Endodermal cell (in vitro differentiated cells): ENCODE data around the gene CEP44. TPM values are rescaled to one million over a fixed set of nuclear protein-coding genes. Genes with fewer than 3 reads are reported as not detected.
"Not testable (repeated sequence)": the region's sequence is repeated elsewhere in the genome, so short reads cannot be mapped to it uniquely, and the experiment has no call there.

Experiments
- DNase-seq: peaks from one replicate; pipeline ENCODE4 v3.0.0-alpha.2; 2017
- H3K27ac ChIP-seq: 2 replicates; pipeline ENCODE4 v1.5.1; 2013; ENCODE audit warnings: mild to moderate bottlenecking, low read depth, low read length, moderate library complexity
- H3K27me3 ChIP-seq: 2 replicates; pipeline ENCODE4 v1.6.1; 2013; ENCODE audit warnings: mild to moderate bottlenecking, low read length, moderate library complexity; ENCODE audit not compliant: insufficient read depth, control insufficient read depth, poor library complexity, severe bottlenecking
- H3K36me3 ChIP-seq: 2 replicates; pipeline ENCODE4 v1.7.0; 2013; ENCODE audit warnings: mild to moderate bottlenecking, low read length, moderate library complexity; ENCODE audit not compliant: control insufficient read depth, insufficient read depth
- H3K4me1 ChIP-seq: one replicate; pipeline ENCODE4 v1.7.0; 2013; ENCODE audit warnings: low read length; ENCODE audit not compliant: control insufficient read depth, insufficient read depth
- H3K4me3 ChIP-seq: 2 replicates; pipeline ENCODE4 v1.5.1; 2013; ENCODE audit warnings: mild to moderate bottlenecking, low read length, moderate library complexity
- H3K9ac ChIP-seq: 2 replicates; pipeline ENCODE4 v1.6.1; 2013; ENCODE audit warnings: mild to moderate bottlenecking, low read length, moderate library complexity; ENCODE audit not compliant: poor library complexity, severe bottlenecking; ENCODE audit errors: extremely low read depth
- H3K9me3 ChIP-seq: 2 replicates; pipeline ENCODE4 v1.6.1; 2013; ENCODE audit warnings: mild to moderate bottlenecking, low read length, moderate library complexity; ENCODE audit not compliant: control insufficient read depth
- H3K27ac Mint-ChIP-seq: 2 replicates; pipeline ENCODE4 v1.8.0; 2020; ENCODE audit warnings: mixed read lengths
- H3K27me3 Mint-ChIP-seq: 2 replicates; pipeline ENCODE4 v1.8.0; 2021; ENCODE audit warnings: mild to moderate bottlenecking, mixed read lengths; ENCODE audit not compliant: insufficient read depth
- H3K36me3 Mint-ChIP-seq: 2 replicates; pipeline ENCODE4 v1.8.0; 2020; ENCODE audit warnings: low read depth, mixed read lengths
- H3K4me1 Mint-ChIP-seq: 2 replicates; pipeline ENCODE4 v1.8.0; 2020; ENCODE audit warnings: mixed read lengths
- H3K4me3 Mint-ChIP-seq: 2 replicates; pipeline ENCODE4 v1.8.0; 2020; ENCODE audit warnings: mild to moderate bottlenecking, moderate library complexity, mixed read lengths
- H3K9me3 Mint-ChIP-seq: 2 replicates; pipeline ENCODE4 v1.8.0; 2020; ENCODE audit warnings: mild to moderate bottlenecking, mixed read lengths
- WGBS, 2 experiments: methylation state at CpG; one replicate each; pipeline versions ENCODE4 v1.1.5 to v1.1.7; 2013; ENCODE audit warnings: missing lambda C conversion rate in 2 of 2, mixed read lengths in 1 of 2; ENCODE audit not compliant: insufficient coverage in 1 of 2, insufficient read length in 1 of 2; 5-methylcytosine and 5-hydroxymethylcytosine counted together
- total RNA-seq, 2 donors: library from RNA; stranded (reverse); fragmentation: NEBNext Ultra II Directional in 1 of 2; extraction: Animal tissue kit (Norgen Biotek cat#: 25700) in 1 of 2; gene quantifications; 2 replicates in 1 of 2; 3 replicates in 1 of 2; pipeline ENCODE4 v1.2.1, GENCODE V29; 2021
- TF ChIP-seq, protein P1 (sequence below): fragments of 200-600 bp; sonication (generic); conservative IDR thresholded peaks from 2 replicates; pipeline ENCODE4 v1.5.0; 2021; ENCODE audit warnings: antibody characterized with exemption, mild to moderate bottlenecking

CEP44 gene
- total RNA-seq, 2 donors from 2014 or later = 21.5 to 24.9 TPM

GRCh38 chr4:174286870-174287269, 3.2 kb downstream of the CEP44 start:
- no peak for DNase-seq
- peaks cover 13% of the 10 kb centered on the region for H3K4me1 Mint-ChIP-seq
- peaks cover 3% of the 10 kb centered on the region for H3K36me3 Mint-ChIP-seq
- H3K27ac ChIP-seq = no peak overlapping the region
- no peak overlapping the region for H3K27ac Mint-ChIP-seq
- 87 to 91% methylated on average over 2 to 3 of the region's 3 CpGs for whole genome bisulfite sequencing, 2 experiments
- H3K4me1 ChIP-seq = no peaks in the 10 kb centered on the region
- H3K27me3 Mint-ChIP-seq = no peaks in the 10 kb centered on the region
- peaks cover 3% of the 10 kb centered on the region for H3K9me3 ChIP-seq
- no peak overlapping the region for H3K4me3 Mint-ChIP-seq
- no peaks in the 10 kb centered on the region for H3K27me3 ChIP-seq
- H3K4me3 ChIP-seq = no peak overlapping the region
- H3K36me3 ChIP-seq = no peaks in the 10 kb centered on the region
- H3K9ac ChIP-seq = no peak overlapping the region
- peaks cover 2% of the 10 kb centered on the region for H3K9me3 Mint-ChIP-seq
- TF ChIP-seq, protein P1, sequence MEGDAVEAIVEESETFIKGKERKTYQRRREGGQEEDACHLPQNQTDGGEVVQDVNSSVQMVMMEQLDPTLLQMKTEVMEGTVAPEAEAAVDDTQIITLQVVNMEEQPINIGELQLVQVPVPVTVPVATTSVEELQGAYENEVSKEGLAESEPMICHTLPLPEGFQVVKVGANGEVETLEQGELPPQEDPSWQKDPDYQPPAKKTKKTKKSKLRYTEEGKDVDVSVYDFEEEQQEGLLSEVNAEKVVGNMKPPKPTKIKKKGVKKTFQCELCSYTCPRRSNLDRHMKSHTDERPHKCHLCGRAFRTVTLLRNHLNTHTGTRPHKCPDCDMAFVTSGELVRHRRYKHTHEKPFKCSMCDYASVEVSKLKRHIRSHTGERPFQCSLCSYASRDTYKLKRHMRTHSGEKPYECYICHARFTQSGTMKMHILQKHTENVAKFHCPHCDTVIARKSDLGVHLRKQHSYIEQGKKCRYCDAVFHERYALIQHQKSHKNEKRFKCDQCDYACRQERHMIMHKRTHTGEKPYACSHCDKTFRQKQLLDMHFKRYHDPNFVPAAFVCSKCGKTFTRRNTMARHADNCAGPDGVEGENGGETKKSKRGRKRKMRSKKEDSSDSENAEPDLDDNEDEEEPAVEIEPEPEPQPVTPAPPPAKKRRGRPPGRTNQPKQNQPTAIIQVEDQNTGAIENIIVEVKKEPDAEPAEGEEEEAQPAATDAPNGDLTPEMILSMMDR = no peak

DNA sequence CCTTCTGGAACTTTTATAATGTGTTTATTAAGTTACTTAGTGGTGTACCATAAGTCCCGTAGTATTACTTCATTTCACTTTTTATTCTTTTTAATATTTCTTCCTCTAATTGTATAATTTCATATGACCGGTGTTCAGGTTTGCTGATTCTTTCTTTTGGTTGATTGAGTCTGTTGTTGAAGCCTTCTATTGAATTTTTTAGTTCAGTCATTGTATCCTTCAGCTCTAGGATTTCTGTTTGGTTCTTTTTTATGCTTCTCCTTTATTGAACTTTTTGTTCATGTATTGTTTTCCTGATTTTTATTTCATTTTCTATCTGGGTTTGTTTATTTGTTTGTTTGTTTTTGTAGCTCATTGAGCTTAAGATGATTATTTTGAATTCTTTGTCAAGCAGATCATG, 8.8 kb downstream of the CEP44 start:
- Histone ChIP-seq H3K27ac (no peak overlapping the region), H3K9me3 (peaks cover 28% of the 10 kb centered on the region), H3K4me1 (no peaks in the 10 kb centered on the region), H3K36me3 (no peaks in the 10 kb centered on the region), H3K27me3 (no peaks in the 10 kb centered on the region), H3K9ac (no peak overlapping the region), H3K4me3 (no peak overlapping the region)
- DNase-seq = no peak
- Mint-ChIP-seq H3K4me3 (no peak overlapping the region), H3K27me3 (no peaks in the 10 kb centered on the region), H3K27ac (no peak overlapping the region), H3K36me3 (peaks cover 35% of the 10 kb centered on the region), H3K4me1 (no peaks in the 10 kb centered on the region), H3K9me3 (peaks cover 38% of the 10 kb centered on the region)
- TF ChIP-seq, protein P1 = no peak
- WGBS, 2 experiments = 88% methylated on average over 1 of the region's 2 CpGs; no CpG with 5 or more reads in 1 of the 2 experiments

DNA sequence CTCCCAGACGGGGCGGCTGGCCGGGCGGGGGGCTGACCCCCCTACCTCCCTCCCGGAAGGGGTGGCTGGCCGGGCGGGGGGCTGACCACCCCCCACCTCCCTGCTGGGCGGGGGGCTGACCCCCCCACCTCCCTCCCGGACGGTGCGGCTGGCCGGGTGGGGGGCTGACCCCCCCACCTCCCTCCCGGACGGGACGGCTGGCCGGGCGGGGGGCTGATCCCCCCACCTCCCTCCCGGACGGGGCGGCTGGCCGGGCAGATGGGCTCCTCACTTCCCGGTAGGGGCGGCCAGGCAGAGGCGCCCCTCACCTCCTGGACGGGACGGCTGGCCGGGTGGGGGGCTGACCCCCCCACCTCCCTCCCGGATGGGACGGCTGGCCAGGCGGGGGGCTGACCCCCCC, 10.9 kb downstream of the CEP44 start:
- WGBS, 2 experiments = 95% methylated on average over 17 of the region's 30 CpGs; no CpG with 5 or more reads in 1 of the 2 experiments
- H3K27me3 Mint-ChIP-seq, H3K36me3 ChIP-seq, H3K27ac Mint-ChIP-seq, H3K4me3 Mint-ChIP-seq, H3K4me3 ChIP-seq, H3K4me1 Mint-ChIP-seq, H3K27me3 ChIP-seq, H3K27ac ChIP-seq, H3K9ac ChIP-seq, H3K4me1 ChIP-seq, DNase-seq: not testable (repeated sequence)
- H3K9me3 Mint-ChIP-seq = peaks cover 38% of the 10 kb centered on the region
- H3K9me3 ChIP-seq = peaks cover 28% of the 10 kb centered on the region
- peaks cover 45% of the 10 kb centered on the region for H3K36me3 Mint-ChIP-seq

DNA sequence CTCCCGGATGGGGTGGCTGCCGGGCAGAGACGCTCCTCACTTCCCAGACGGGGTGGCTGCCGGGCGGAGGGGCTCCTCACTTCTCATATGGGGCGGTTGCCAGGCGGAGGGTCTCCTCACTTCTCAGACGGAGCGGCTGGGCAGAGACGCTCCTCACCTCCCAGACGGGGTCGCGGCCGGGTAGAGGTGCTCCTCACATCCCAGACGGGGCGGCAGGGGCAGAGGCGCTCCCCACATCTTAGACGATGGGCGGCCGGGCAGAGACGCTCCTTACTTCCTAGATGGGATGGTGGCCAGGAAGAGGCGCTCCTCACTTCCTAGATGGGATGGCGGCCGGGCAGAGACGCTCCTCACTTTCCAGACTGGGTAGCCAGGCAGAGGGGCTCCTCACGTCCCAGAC, 11.4 kb downstream of the CEP44 start:
- Histone ChIP-seq H3K9me3 (peaks cover 28% of the 10 kb centered on the region), H3K36me3 (peaks cover 13% of the 10 kb centered on the region)
- not testable (repeated sequence) for H3K27ac ChIP-seq, DNase-seq, H3K4me1 Mint-ChIP-seq, H3K27me3 ChIP-seq, H3K27ac Mint-ChIP-seq, H3K4me3 ChIP-seq, H3K4me1 ChIP-seq, H3K9ac ChIP-seq, H3K4me3 Mint-ChIP-seq, H3K27me3 Mint-ChIP-seq
- H3K36me3 Mint-ChIP-seq = peaks cover 49% of the 10 kb centered on the region
- WGBS, 2 experiments = 97 to 98% methylated on average over 6 to 19 of the region's 27 CpGs
- H3K9me3 Mint-ChIP-seq = peaks cover 38% of the 10 kb centered on the region
